ENCODE measurements around the gene CCDC184.
A peak's percentile ranks its signal among the peaks of the same experiment; 100 is the strongest.

Gene CCDC184

DNA sequence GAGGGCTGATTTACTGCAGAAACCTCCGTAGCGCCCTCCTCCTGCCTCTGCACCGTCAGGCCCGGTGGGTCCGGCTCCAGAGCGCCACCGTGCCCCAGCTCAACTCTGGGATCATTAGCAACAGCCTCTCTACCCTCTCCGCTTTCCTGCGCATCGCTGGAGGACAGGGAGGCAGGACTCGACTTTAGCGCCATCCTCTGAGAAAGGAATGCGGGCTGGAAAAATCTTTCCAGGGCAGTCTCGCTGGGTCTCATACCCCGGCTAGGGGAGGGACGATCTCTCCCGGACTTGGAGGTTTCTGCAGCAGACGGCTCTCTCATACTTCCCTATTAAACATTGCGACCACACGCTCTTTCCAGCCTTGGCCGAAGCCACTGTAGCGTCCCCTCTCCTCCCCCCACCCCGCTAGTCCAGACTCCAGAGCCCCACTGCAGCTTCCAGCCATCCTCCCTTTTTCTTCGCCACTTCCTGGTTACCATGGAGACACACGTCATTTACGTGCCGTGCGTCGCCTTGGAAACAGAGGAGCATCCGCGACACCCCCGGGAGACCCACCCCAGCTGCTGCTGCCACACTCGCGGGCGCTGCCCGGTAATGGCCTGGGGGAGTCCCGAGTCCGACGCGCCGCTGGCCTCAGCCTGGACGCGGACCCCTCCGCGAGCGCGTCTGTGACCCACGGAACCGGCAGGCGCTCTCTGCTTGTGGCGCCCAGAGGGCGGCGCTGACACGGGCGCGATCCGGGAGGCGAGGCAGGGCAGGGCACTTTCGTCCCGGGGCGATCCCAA is at the start of gene CCDC184:
TSS of gene CCDC184 (plus strand) at position 554 of the 785 bp plus-strand sequence. CDS start 479 bp downstream, outside the sequence.
- H3K4me3 Mint-ChIP-seq: peak within 1 kb of the TSS; percentile 90 to 92 (median 91)
- H3K27me3 Mint-ChIP-seq (ENCODE audit: low read depth): peaks cover 52% of the 10 kb centered on the region
- TF ChIP-seq, protein P1, sequence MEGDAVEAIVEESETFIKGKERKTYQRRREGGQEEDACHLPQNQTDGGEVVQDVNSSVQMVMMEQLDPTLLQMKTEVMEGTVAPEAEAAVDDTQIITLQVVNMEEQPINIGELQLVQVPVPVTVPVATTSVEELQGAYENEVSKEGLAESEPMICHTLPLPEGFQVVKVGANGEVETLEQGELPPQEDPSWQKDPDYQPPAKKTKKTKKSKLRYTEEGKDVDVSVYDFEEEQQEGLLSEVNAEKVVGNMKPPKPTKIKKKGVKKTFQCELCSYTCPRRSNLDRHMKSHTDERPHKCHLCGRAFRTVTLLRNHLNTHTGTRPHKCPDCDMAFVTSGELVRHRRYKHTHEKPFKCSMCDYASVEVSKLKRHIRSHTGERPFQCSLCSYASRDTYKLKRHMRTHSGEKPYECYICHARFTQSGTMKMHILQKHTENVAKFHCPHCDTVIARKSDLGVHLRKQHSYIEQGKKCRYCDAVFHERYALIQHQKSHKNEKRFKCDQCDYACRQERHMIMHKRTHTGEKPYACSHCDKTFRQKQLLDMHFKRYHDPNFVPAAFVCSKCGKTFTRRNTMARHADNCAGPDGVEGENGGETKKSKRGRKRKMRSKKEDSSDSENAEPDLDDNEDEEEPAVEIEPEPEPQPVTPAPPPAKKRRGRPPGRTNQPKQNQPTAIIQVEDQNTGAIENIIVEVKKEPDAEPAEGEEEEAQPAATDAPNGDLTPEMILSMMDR (IDR thresholded peaks at IDR 0.05; ENCODE audit: unreplicated experiment in 3 of 3): peak in 2 of 3 experiments; percentile 19 to 36
- H3K4me1 Mint-ChIP-seq: peaks cover 65% of the 10 kb centered on the region
- peak within 1 kb of the TSS; percentile 60 to 85 (median 84) for H3K27ac Mint-ChIP-seq
- no peaks in the 10 kb centered on the region for H3K36me3 Mint-ChIP-seq (ENCODE audit: low read depth)
- no peaks in the 10 kb centered on the region for H3K9me3 Mint-ChIP-seq

DNA sequence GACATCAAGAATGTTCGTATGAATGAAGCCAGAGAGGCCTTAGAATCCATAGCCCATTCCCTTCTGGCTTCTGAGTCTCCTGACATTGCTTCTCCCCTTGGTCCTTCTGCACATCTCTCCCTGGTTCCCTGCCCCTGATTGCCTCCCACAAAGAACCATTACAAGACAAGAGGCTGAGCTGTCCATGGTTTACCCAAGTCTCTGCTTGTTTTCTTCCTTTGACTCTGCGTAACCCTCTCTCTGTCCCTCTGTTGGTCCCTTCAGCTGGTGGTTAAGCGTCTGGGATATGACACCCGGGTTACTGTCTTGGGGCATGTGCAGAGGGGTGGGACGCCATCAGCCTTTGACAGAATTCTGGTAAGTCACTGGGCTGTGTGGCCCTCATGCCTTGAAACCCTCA is 48.4 kb upstream of the CCDC184 start:
- Mint-ChIP-seq H3K9me3 (no peaks in the 10 kb centered on the region), H3K36me3 (ENCODE audit: low read depth) (peaks cover 77% of the 10 kb centered on the region), H3K27ac (no peak overlapping the region), H3K4me1 (peaks cover 9% of the 10 kb centered on the region), H3K4me3 (no peak overlapping the region), H3K27me3 (ENCODE audit: low read depth) (no peaks in the 10 kb centered on the region)
- TF ChIP-seq, protein P1 (IDR thresholded peaks at IDR 0.05; ENCODE audit: unreplicated experiment in 3 of 3): no peak

DNA sequence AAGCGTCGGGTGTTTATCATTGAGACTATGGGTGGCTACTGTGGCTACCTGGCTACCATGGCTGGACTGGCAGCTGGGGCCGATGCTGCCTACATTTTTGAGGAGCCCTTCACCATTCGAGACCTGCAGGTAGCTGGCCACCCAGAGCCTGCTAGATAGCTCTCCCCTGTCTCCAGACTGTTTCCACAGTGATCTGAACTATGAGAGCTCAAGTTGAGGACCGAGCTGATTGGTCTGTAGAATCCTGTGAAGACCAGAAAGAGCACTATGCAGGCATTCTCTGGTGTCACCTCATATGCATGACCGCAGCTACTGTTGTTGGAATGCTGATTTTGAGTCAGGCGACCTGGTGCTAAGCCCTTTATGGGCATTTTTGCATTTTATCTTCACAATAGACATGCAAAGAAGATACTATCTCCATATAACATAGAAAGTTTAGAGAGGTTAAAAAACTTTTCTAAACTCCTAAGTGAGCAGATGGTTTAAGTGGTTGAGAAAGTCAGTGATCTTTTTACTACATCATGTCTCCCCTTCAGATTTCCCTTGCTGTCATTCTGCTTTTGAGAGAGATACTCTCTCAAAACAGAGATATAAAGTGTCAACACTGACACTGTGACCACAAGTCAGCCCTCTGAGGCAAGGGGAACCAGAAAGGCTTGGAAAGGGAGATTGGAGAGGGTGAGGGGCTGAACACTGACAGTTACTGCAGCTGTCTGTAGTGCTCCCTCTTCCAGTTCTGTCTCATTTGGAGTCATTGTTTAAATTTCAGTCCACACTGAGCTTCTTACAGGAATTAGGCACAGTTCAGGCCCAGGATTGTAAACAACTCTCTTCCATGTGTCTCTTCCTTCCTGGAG is 40.4 kb upstream of the CCDC184 start:
- H3K36me3 Mint-ChIP-seq (ENCODE audit: low read depth): peaks cover 79% of the 10 kb centered on the region
- no peak overlapping the region for H3K27ac Mint-ChIP-seq
- TF ChIP-seq, protein P1 (IDR thresholded peaks at IDR 0.05; ENCODE audit: unreplicated experiment in 3 of 3): no peak
- no peaks in the 10 kb centered on the region for H3K27me3 Mint-ChIP-seq (ENCODE audit: low read depth)
- H3K4me1 Mint-ChIP-seq: no peaks in the 10 kb centered on the region
- no peak overlapping the region for H3K4me3 Mint-ChIP-seq
- H3K9me3 Mint-ChIP-seq: no peaks in the 10 kb centered on the region

DNA sequence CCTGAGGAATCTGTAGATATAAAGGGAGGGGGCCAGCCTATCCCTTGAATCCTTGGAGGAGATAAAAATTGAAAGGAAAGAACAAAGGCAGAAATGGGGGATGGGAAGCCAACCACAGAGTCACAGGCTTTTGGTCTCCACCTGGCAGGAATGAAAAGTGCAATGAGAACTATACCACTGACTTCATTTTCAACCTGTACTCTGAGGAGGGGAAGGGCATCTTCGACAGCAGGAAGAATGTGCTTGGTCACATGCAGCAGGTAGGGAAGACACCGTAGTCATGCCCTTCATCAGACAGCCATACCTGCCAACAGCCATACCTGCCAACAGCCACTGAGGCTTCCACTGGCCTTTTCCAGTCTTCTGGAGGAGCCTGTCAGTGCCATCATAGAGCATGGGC is 39.5 kb upstream of the CCDC184 start:
- Mint-ChIP-seq H3K9me3 (no peaks in the 10 kb centered on the region), H3K27ac (no peak overlapping the region), H3K4me3 (no peak overlapping the region), H3K4me1 (no peaks in the 10 kb centered on the region), H3K27me3 (ENCODE audit: low read depth) (no peaks in the 10 kb centered on the region), H3K36me3 (ENCODE audit: low read depth) (peaks cover 79% of the 10 kb centered on the region)
- TF ChIP-seq, protein P1 (IDR thresholded peaks at IDR 0.05; ENCODE audit: unreplicated experiment in 3 of 3): no peak

DNA sequence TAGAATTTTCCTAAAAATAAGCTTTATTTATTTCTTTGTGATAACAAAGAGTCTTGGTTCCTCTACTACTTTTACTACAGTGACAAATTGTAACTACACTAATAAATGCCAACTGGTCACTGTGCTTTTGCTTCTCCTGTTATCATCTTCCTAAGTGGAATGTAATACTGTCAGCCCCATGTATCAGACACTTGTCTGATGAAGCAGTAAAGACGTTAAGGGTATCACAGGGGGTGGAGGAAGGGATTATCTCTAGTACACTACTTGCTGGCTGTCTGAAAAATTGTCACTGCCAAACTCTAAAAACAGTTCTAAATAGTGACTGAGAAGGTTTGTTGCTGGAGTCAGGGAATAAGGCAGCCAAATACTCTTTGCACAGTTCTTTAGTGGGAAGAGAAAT is 37.5 kb upstream of the CCDC184 start:
- no peak overlapping the region for H3K4me3 Mint-ChIP-seq
- TF ChIP-seq, protein P1 (IDR thresholded peaks at IDR 0.05; ENCODE audit: unreplicated experiment in 3 of 3): no peak
- H3K9me3 Mint-ChIP-seq: no peaks in the 10 kb centered on the region
- H3K36me3 Mint-ChIP-seq (ENCODE audit: low read depth): peaks cover 83% of the 10 kb centered on the region
- no peaks in the 10 kb centered on the region for H3K4me1 Mint-ChIP-seq
- H3K27ac Mint-ChIP-seq: no peak overlapping the region
- no peaks in the 10 kb centered on the region for H3K27me3 Mint-ChIP-seq (ENCODE audit: low read depth)
